A673 (cell line): ENCODE results near the gene ALG14. TPM values are rescaled to one million over a fixed set of nuclear protein-coding genes. Genes with fewer than 3 reads are reported as not detected.

Source experiments
- Bru-seq: library from RNA; stranded (reverse); fragments of 400-500 nt; gene quantifications from one replicate; lab custom pipeline; 2021; lab: Mats Ljungman, UMichigan
- BruChase-seq, 2 experiments: library from RNA; stranded (reverse); fragments of 400-500 nt; gene quantifications; one replicate each; lab custom pipeline; 2021; lab: Mats Ljungman, UMichigan
- BruUV-seq: library from RNA; stranded (reverse); fragments of 400-500 nt; replicated peaks from 2 replicates; lab custom pipeline; 2021; lab: Mats Ljungman, UMichigan
- CTCF ChIA-PET: fragments of 300-600 bp; sonication (Branson Sonifier 250); formaldehyde crosslinking; loops from one replicate; lab custom pipeline; 2022; ENCODE audit warnings: antibody characterized with exemption; lab: Charles Lee
- POLR2A ChIA-PET: fragments of 300-600 bp; sonication (Branson Sonifier 250); formaldehyde crosslinking; loops from one replicate; lab custom pipeline; 2022; ENCODE audit warnings: antibody characterized with exemption; ENCODE audit not compliant: low non-redundant PET; lab: Charles Lee
- DNase-seq: peaks from one replicate; pipeline ENCODE4 v3.0.0-alpha.2; 2015; ENCODE audit warnings: low spot score
- H3K27ac ChIP-seq: fragments of 200-600 bp; sonication (generic); 2 replicates; pipeline ENCODE4 v1.5.1; 2016; ENCODE audit warnings: mixed run types, low read depth, mild to moderate bottlenecking, mixed read lengths, antibody characterized with exemption, low read length; ENCODE audit not compliant: poor library complexity, severe bottlenecking
- H3K27me3 ChIP-seq: fragments of 200-600 bp; sonication (generic); replicated peaks from 2 replicates; pipeline ENCODE4 v1.6.1; 2017; ENCODE audit warnings: mixed run types, low read depth, mild to moderate bottlenecking, mixed read lengths, antibody characterized with exemption, low read length; ENCODE audit not compliant: insufficient read depth, poor library complexity
- H3K36me3 ChIP-seq: fragments of 200-600 bp; sonication (generic); 2 replicates; pipeline ENCODE4 v1.6.1; 2016; ENCODE audit warnings: mixed run types, mild to moderate bottlenecking, mixed read lengths, antibody characterized with exemption, low read length; ENCODE audit not compliant: insufficient read depth, poor library complexity, severe bottlenecking
- H3K4me1 ChIP-seq: fragments of 200-600 bp; sonication (generic); 2 replicates; pipeline ENCODE4 v1.6.1; 2017; ENCODE audit warnings: mixed run types, mild to moderate bottlenecking, mixed read lengths, antibody characterized with exemption, low read length; ENCODE audit not compliant: insufficient read depth, poor library complexity, severe bottlenecking
- H3K4me3 ChIP-seq: fragments of 200-600 bp; sonication (generic); 2 replicates; pipeline ENCODE4 v1.5.1; 2016; ENCODE audit warnings: low read depth, mixed run types, mild to moderate bottlenecking, mixed read lengths, low read length; ENCODE audit not compliant: poor library complexity, severe bottlenecking
- H3K9me3 ChIP-seq: fragments of 200-600 bp; sonication (generic); 2 replicates; pipeline ENCODE4 v1.6.1; 2016; ENCODE audit warnings: mixed run types, low read depth, mild to moderate bottlenecking, mixed read lengths, antibody characterized with exemption, low read length; ENCODE audit not compliant: poor library complexity, severe bottlenecking
- CTCF ChIP-seq: fragments of 300-800, 200-600 bp; sonication (generic); conservative IDR thresholded peaks from 2 replicates; pipeline ENCODE4 v1.5.1; 2017; ENCODE audit warnings: low read depth, mild to moderate bottlenecking, antibody characterized with exemption, low read length, moderate library complexity, mixed read lengths
- EZH2 ChIP-seq: fragments of 200-600 bp; sonication (generic); IDR thresholded peaks from 2 replicates; pipeline ENCODE4 v1.6.1; 2017; ENCODE audit warnings: borderline replicate concordance, low read depth, mild to moderate bottlenecking, mixed read lengths, antibody characterized with exemption, low read length; ENCODE audit not compliant: poor library complexity, severe bottlenecking
- intact Hi-C: fragments of 100-400 bp; cut with micrococcal nuclease; formaldehyde crosslinking; loops from one replicate; pipeline ENCODE4 v1.10.0; 2022; ENCODE audit not compliant: unreplicated experiment
- long read RNA-seq: library from polyadenylated mRNA; stranded (forward); transcript quantifications from one replicate; pipeline ENCODE4 v2.0.0, GENCODE V29; 2022
- total RNA-seq: library from RNA; stranded (reverse); gene quantifications from 2 replicates; pipeline ENCODE4 v1.2.3, GENCODE V29; 2021

The ALG14 gene, protein sequence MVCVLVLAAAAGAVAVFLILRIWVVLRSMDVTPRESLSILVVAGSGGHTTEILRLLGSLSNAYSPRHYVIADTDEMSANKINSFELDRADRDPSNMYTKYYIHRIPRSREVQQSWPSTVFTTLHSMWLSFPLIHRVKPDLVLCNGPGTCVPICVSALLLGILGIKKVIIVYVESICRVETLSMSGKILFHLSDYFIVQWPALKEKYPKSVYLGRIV
- total RNA-seq (6.4 and 11.3 TPM in 2 replicates), Bru-seq, nascent RNA (percentile 62 among the genes with signal in this experiment), BruChase-seq, experiment 1, labeled RNA remaining after a 2-hour chase (percentile 52 among the genes with signal in this experiment), BruChase-seq, experiment 2, labeled RNA remaining after a 6-hour chase (percentile 60 among the genes with signal in this experiment)
- long read RNA-seq, full-length matches to known transcripts, result 16 of 20 reads
- long read RNA-seq, partial matches to known transcripts, result 0 of 20 reads
- long read RNA-seq, other reads (novel, unspliced or antisense), result 4 of 20 reads

- Histone ChIP-seq H3K4me1 (no peaks in the 10 kb centered on the region), H3K4me3 (peak within 1 kb of the TSS; percentile 64), H3K9me3 (no peaks in the 10 kb centered on the region), H3K36me3 (no peaks in the 10 kb centered on the region), H3K27ac (peak within 1 kb of the TSS; percentile 91), H3K27me3 (peaks cover 11% of the 10 kb centered on the region)
- ChIA-PET CTCF (interaction anchor here (0.7 to 1.5 kb wide), 4 partner anchors 29 to 161 kb away, joined by 3 to 15 read pairs (median 4); partner anchors contain the start of gene RWDD3), POLR2A (interaction anchor here (1.0 kb wide), 1 partner anchor 161 kb away, joined by 3 read pairs; the partner anchor contains the start of gene RWDD3)
- intact Hi-C loops, result no loop called here
- TF ChIP-seq EZH2, result no peak
- TF ChIP-seq CTCF, result no peak
- DNase-seq, result peak; percentile 98
- no TSS peak for BruUV-seq
Observed at GRCh38 chr1:95072532-95073419, at the start of gene ALG14. Gene ALG14, minus strand, starts transcription at chr1:95072951. Its CDS starts 53 bp downstream, at chr1:95072898.

GRCh38 chr1:95122151-95122697 lies 49.5 kb upstream of the ALG14 start:
- Histone ChIP-seq H3K36me3 (no peaks in the 10 kb centered on the region), H3K4me1 (no peaks in the 10 kb centered on the region), H3K9me3 (no peaks in the 10 kb centered on the region), H3K27me3 (peaks cover 37% of the 10 kb centered on the region), H3K27ac (no peak overlapping the region), H3K4me3 (no peak overlapping the region)
- POLR2A ChIA-PET, result no interaction called here
- no peak for DNase-seq
- no TSS peak for BruUV-seq
- TF ChIP-seq CTCF (no peak), EZH2 (no peak)
- intact Hi-C loops, result no loop called here
- CTCF ChIA-PET, result no interaction called here

- H3K9me3 ChIP-seq, result no peaks in the 10 kb centered on the region
- intact Hi-C loops, result loop anchor here (10.0 kb wide), 1 partner anchor 116 kb away; the partner anchor contains the start of gene RWDD3
- TF ChIP-seq EZH2 (no peak), CTCF (no peak)
- no peak for DNase-seq
- ChIA-PET POLR2A (no interaction called here), CTCF (no interaction called here)
- no TSS peak for BruUV-seq
- no peaks in the 10 kb centered on the region for H3K36me3 ChIP-seq
- no peak overlapping the region for H3K27ac ChIP-seq
- peaks cover 48% of the 10 kb centered on the region for H3K27me3 ChIP-seq
- H3K4me1 ChIP-seq, result peaks cover 6% of the 10 kb centered on the region
- H3K4me3 ChIP-seq, result no peak overlapping the region
Observed at GRCh38 chr1:95119273-95119672, 46.5 kb upstream of the ALG14 start.
